Fibroblast of the aortic adventitia (primary cell): Measurements from ENCODE around the gene SIM2. TPM values are rescaled to one million over a fixed set of nuclear protein-coding genes. Genes with fewer than 3 reads are reported as not detected.
"Not testable (repeated sequence)": the region's sequence is repeated elsewhere in the genome, so short reads cannot be mapped to it uniquely, and the experiment has no call there.

Experiments used
- DNase-seq: peaks from one replicate; pipeline ENCODE4 v3.0.0-alpha.2; 2010; ENCODE audit warnings: low read depth
- H3K4me3 ChIP-seq: 2 replicates; pipeline ENCODE4 v1.5.1; 2011; ENCODE audit warnings: low read depth, mild to moderate bottlenecking, control low read depth, low read length, moderate library complexity
- CTCF ChIP-seq: IDR thresholded peaks from 2 replicates; pipeline ENCODE4 v1.5.1; 2011; ENCODE audit warnings: mild to moderate bottlenecking, low read length, control low read depth, inconsistent platforms; ENCODE audit not compliant: insufficient read depth
- total RNA-seq: library from RNA; depleted of rRNA; stranded (reverse); fragments of >200 nt; gene quantifications from 2 replicates; pipeline ENCODE4 v1.2.3, GENCODE V29; 2012; ENCODE audit warnings: low replicate concordance

SIM2 gene
- 0.18 TPM in 1 of 2 replicates, not detected in the other for total RNA-seq

GRCh38 chr21:36698981-36699545, at the start of gene SIM2:
Gene SIM2 (plus strand): TSS chr21:36699115. CDS start chr21:36699747, 632 bp downstream.
- no peak for DNase-seq
- peak within 1 kb of the TSS; percentile 28 for H3K4me3 ChIP-seq
- no peak for TF ChIP-seq CTCF

- TF ChIP-seq CTCF, result no peak
- H3K4me3 ChIP-seq, result no peak overlapping the region
- DNase-seq, result no peak
Measured at GRCh38 chr21:36654324-36654723, 44.6 kb upstream of the SIM2 start.

- no peak for DNase-seq
- no peak overlapping the region for H3K4me3 ChIP-seq
- no peak for TF ChIP-seq CTCF
Measured at GRCh38 chr21:36654796-36655325, 44.1 kb upstream of the SIM2 start.

GRCh38 chr21:36656138-36656537, 42.8 kb upstream of the SIM2 start:
- no peak for TF ChIP-seq CTCF
- H3K4me3 ChIP-seq, result no peak overlapping the region
- no peak for DNase-seq

- H3K4me3 ChIP-seq, DNase-seq: not testable (repeated sequence)
Measured at GRCh38 chr21:36657290-36657689, 41.6 kb upstream of the SIM2 start.

- DNase-seq, result no peak
- no peak overlapping the region for H3K4me3 ChIP-seq
- TF ChIP-seq CTCF, result no peak
Measured at GRCh38 chr21:36657999-36658398, 40.9 kb upstream of the SIM2 start.

- no peak overlapping the region for H3K4me3 ChIP-seq
- no peak for DNase-seq
- no peak for TF ChIP-seq CTCF
Measured at GRCh38 chr21:36658926-36659325, 40.0 kb upstream of the SIM2 start.
